GM12801 (cell line): ENCODE measurements around the gene APBA2.

Experiments used
- TF ChIP-seq, protein P1 (sequence below): IDR thresholded peaks from one replicate; pipeline ENCODE4 v1.5.1; 2011; ENCODE audit warnings: control low read depth; ENCODE audit not compliant: insufficient read length; ENCODE audit errors: extremely low read depth

Gene APBA2

DNA sequence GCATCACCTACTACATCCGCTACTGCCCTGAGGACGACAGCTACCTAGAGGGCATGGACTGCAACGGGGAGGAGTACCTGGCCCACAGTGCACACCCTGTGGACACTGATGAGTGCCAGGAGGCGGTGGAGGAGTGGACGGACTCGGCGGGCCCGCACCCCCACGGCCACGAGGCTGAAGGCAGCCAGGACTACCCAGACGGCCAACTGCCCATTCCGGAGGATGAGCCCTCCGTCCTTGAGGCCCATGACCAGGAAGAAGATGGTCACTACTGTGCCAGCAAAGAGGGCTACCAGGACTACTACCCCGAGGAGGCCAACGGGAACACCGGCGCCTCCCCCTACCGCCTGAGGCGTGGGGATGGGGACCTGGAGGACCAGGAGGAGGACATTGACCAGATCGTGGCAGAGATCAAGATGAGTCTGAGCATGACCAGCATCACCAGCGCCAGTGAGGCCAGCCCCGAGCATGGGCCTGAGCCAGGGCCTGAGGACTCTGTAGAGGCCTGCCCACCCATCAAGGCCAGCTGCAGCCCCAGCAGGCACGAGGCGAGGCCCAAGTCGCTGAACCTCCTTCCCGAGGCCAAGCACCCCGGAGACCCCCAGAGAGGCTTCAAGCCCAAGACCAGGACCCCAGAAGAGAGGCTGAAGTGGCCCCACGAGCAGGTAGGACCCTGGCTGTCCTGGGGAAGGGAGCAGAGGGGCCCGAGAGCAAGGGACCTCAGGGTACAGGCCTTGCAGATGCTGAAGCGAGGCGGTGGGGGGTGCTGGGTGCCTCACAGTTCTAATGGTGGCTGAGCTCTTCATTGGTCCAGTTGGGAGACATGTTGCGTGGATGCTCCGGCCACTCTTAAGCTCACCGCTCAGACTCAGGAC is 168.6 kb downstream of the APBA2 start:
- TF ChIP-seq, protein P1, sequence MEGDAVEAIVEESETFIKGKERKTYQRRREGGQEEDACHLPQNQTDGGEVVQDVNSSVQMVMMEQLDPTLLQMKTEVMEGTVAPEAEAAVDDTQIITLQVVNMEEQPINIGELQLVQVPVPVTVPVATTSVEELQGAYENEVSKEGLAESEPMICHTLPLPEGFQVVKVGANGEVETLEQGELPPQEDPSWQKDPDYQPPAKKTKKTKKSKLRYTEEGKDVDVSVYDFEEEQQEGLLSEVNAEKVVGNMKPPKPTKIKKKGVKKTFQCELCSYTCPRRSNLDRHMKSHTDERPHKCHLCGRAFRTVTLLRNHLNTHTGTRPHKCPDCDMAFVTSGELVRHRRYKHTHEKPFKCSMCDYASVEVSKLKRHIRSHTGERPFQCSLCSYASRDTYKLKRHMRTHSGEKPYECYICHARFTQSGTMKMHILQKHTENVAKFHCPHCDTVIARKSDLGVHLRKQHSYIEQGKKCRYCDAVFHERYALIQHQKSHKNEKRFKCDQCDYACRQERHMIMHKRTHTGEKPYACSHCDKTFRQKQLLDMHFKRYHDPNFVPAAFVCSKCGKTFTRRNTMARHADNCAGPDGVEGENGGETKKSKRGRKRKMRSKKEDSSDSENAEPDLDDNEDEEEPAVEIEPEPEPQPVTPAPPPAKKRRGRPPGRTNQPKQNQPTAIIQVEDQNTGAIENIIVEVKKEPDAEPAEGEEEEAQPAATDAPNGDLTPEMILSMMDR: no peak

DNA sequence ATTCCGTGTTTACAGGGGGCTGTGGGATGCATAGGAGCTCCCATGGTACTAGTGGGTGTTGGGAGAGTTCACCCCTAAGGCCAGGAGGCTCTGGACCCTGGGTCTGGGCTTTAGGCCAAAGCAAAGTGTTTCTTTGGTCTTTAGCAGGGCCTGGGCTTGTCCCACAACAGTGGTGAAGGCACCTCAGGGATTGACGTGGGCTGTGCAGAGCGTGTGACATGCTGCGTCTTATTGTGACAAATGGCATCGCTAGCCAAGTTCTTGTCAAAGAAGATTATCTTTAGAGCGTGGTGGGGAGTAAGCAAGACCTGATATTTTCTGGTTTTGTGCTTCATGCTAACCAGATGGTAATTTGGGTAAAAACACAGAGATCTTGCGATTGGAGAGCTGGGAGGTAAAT is 170.1 kb downstream of the APBA2 start:
- TF ChIP-seq, protein P1: no peak

DNA sequence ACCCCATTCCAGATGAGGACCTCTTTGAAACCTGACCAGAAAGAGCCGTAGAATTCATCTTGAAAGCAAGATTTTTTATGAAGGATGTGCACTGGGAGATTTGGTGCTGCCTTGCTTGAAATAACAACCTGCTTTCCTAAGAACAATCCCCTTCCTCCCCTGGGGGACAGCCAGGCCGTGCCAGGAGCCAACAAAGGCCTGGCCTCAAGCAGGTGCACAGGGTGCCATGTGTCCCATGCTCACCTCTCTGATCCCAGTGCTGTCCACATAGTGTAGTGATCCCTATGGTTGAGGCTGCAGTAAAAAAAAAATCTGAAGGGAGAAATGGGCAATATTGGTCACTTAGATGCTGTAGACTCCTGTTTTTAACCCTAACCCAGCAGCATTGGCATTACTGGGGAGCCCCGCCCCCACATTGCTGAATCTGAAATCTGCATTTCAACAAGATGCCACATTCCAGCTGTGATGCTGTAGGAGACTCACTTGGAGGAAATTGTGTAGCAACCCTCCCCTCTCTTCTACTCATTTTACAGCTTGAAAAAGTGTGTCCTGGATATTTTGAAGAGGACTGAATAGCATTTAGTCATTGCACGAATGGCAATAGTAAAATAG is 171.2 kb downstream of the APBA2 start:
- TF ChIP-seq, protein P1: no peak

DNA sequence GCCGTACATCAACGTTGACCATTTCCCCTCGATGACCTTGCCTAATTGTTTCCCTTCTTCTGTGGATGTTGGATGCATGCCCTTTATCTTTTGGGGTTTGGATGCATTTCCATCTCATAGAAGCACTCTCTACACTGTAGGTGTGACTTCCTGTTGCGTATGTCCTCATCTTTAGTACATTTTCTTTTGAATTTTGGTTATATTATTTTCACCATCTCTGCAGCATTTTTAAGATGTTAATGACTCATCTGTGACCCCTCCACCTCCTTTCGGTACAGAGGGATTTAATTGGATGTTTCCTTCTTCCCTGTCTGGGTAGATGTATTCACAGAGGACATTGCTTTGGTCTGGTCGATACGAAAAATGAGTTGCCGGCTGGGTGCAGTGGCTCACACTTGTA is 172.1 kb downstream of the APBA2 start:
- TF ChIP-seq, protein P1: no peak

DNA sequence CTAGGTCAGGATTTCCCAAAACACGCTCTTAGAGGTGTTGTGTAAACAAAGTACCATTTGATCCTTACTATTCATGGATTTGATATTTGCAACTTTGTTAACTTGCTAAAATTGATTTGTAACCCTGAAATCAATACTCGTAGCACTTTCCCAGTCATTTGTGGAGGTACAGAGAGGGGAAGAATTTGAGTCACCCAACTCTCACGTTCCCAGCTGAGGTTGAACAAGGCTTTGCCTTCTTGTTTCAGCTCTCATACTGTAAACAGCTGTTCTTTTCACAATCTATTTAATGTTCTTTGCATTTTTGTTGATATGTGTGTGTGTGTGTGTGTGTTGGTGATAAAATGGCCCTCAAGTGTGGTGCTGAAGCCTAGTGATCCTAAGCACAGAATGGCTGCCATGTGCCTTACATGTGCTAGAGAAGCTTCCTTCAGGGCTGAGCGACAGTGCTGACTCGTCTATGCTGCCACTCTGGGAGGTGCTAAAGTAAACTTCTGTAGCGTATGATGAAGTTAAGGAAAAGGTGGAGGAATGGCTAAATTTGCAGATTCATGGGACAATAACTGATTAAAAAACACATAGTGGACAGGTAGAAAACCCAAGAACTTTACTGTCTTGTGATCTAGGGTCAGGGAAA is 173.2 kb downstream of the APBA2 start:
- TF ChIP-seq, protein P1: no peak

DNA sequence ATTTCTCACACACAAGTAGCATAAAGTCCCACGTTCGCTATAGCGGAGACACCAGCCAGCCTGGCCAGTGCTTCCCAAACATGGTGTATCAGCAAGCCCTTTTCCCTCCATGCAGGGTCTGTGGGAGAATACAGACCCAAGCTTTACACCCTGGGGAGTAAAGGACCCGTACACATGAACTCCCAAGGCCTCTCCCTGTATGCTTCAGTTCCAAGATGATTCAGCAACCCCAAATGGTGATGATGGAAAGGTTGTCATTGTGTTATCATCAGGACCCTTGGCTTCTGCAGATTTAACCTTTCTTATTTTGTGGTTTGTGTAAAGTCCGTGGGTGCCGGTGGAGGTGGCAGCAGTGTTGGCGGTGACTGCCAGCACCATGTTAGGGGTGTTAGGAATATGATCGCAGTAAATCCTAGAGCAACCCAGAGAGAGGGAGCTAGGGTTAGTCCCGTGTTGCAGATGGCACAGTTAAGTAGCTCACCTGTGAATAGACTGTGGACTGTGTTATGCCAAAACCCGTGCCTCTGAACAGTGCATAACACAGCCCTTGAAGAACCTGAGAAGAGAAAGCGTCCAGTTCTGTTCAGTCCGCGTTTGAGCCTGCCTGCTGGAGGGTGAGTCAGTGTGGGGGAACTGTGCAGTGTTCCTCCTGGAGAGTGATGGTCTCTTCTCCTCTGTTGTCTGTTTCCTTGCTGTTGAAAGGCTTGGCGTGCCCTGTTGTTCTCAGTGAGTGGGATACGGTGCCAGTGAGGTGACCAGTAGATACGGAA is 174.3 kb downstream of the APBA2 start:
- TF ChIP-seq, protein P1: no peak

DNA sequence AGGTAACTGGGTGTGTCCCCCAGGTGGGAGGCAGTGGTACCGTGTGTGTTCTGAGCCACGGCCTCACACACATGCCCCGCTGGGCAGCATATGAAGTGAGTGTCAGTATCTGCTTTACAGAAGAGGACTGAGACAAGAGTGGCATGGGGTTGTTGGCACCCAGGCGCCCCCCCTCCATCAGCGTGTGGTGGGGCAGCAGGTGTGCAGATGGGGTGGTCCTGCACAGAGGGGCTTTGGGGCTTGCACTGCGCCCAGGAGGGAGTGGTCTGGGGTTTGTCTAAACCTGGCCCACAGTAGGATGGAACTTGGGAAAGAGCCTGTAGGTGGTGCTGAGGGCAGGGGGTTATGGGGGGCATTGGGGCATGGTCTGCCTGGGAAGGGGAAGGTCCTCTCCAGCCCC is 176.0 kb downstream of the APBA2 start:
- TF ChIP-seq, protein P1: no peak
